ENCODE measurements around the gene GPN2. TPM values are rescaled to one million over a fixed set of nuclear protein-coding genes. Genes with fewer than 3 reads are reported as not detected.

GPN2 gene
- total and polyA plus RNA-seq, 5 donors from 2014 or later = 12.1 to 45.5 (median 21.9) TPM

DNA sequence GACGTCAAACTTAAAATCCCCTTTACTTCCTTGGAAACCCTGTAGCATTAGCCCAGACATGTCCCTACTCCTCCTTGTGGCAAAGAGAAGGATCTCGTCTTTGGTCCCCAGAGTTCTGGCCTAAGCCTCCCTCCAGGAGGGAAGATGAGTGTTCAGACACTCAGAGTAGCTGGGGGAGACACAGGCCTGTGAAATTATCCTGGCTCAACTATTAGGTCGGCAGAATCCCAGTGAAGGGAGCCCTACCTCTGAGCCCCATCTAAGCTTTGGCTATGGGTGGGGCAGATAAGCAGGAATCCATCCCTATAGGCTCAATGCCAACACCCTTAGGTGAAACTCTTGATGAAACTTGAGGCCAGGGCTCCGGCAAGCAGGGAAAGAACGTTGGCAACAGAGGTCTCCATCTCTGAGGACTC is 28.8 kb downstream of the GPN2 start:
- H3K4me3 ChIP-seq (ENCODE audit: low read depth, low read length) = no peak overlapping the region
- H3K4me1 ChIP-seq (ENCODE audit: control insufficient read depth, insufficient read depth, low read length, poor library complexity, severe bottlenecking) = peaks cover 21% of the 10 kb centered on the region
- Mint-ChIP-seq H3K27ac (peak overlapping the region in 1 of 3 donors; percentile 76), H3K9me3 (no peaks in the 10 kb centered on the region), H3K4me1 (peaks cover 0 to 33% (median 17%) of the 10 kb centered on the region in 4 donors), H3K36me3 (no peaks in the 10 kb centered on the region), H3K4me3 (peak overlapping the region in 2 of 4 donors; percentile 13 to 90), H3K27me3 (no peaks in the 10 kb centered on the region)
- no peaks in the 10 kb centered on the region for H3K9me3 ChIP-seq (ENCODE audit: control insufficient read depth in 2 of 2, low read length in 2 of 2)
- no peak overlapping the region for H3K27ac ChIP-seq (ENCODE audit: insufficient read depth, low read length, poor library complexity, severe bottlenecking)
- no peaks in the 10 kb centered on the region for H3K27me3 ChIP-seq (ENCODE audit: control insufficient read depth, insufficient read depth, low read length)
- H3K36me3 ChIP-seq (ENCODE audit: control insufficient read depth, insufficient read depth, low read length) = peaks cover 7% of the 10 kb centered on the region
- no peak for ATAC-seq (ENCODE audit: low read depth in 2 of 2)
- DNase-seq = no peak

DNA sequence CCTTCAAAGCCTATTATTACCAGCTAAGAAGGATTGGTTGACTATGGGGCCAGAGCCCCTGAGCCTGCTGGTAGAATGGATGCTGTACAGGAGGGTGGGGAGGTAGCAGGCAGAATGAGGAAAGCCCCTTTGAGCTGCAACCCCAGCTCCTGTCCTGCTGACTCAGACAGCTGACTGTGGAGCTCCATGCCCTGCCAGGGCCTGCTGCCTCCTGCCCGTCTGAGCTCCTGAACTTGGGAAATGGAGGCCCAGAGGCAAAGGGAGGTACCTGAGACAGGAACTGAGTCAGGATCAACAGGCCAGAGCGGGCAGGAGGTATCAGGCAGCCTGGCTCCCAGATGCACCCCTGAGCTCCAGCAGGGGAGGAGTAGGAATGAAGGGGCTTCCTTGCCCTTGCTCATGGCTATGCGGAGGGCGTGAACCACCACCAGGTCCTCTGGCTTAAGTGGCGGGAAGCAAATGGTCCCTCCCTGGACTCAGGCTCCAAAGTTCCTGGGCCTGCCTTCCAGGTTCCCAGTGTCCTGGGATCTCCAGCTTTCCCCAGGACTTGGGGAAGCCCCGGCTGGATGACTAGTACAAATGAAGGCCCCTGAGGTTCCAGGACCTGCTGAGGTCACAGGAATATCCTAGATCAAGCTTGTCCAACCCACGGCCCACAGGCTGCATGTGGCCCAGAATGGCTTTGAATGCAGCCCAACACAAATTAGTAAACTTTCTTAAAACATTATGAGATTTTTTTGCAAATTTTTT is 31.0 kb downstream of the GPN2 start:
- no peak overlapping the region for H3K4me3 ChIP-seq (ENCODE audit: low read depth, low read length)
- H3K4me1 Mint-ChIP-seq = peaks cover 0 to 18% (median 10%) of the 10 kb centered on the region in 4 donors
- H3K4me3 Mint-ChIP-seq = peak overlapping the region in 1 of 4 donors; percentile 63
- no peaks in the 10 kb centered on the region for H3K9me3 Mint-ChIP-seq
- H3K4me1 ChIP-seq (ENCODE audit: control insufficient read depth, insufficient read depth, low read length, poor library complexity, severe bottlenecking) = peaks cover 12% of the 10 kb centered on the region
- no peak overlapping the region for H3K27ac ChIP-seq (ENCODE audit: insufficient read depth, low read length, poor library complexity, severe bottlenecking)
- ATAC-seq (ENCODE audit: low read depth in 2 of 2) (no peak), DNase-seq (no peak)
- no peaks in the 10 kb centered on the region for H3K27me3 ChIP-seq (ENCODE audit: control insufficient read depth, insufficient read depth, low read length)
- no peaks in the 10 kb centered on the region for H3K9me3 ChIP-seq (ENCODE audit: control insufficient read depth in 2 of 2, low read length in 2 of 2)
- peaks cover 6% of the 10 kb centered on the region for H3K36me3 Mint-ChIP-seq
- no peaks in the 10 kb centered on the region for H3K27me3 Mint-ChIP-seq
- H3K27ac Mint-ChIP-seq = no peak overlapping the region
- peaks cover 28% of the 10 kb centered on the region for H3K36me3 ChIP-seq (ENCODE audit: control insufficient read depth, insufficient read depth, low read length)

DNA sequence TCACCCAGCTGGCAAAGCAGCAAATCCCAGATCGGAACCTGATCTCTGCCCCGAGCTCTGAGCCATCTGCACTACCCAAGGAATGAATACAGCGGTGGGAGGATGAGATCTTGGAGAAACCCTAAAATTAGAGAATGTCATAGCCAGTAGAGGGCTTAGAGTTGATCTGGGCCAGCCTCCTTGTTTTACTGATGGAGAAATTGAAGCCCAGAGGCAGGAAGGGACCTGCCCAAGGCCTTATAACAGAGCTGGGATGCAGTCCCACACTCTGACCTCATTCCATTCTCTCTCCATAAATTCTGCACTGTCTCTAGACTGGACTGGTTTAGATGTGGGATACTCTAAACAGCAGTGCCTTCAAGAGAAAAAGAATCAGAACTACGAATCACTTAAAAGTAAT is 31.9 kb downstream of the GPN2 start:
- no peak for DNase-seq
- Mint-ChIP-seq H3K36me3 (peaks cover 10% of the 10 kb centered on the region), H3K4me1 (peaks cover 0 to 10% (median 3%) of the 10 kb centered on the region in 4 donors), H3K4me3 (no peak overlapping the region), H3K27me3 (no peaks in the 10 kb centered on the region), H3K27ac (no peak overlapping the region), H3K9me3 (no peaks in the 10 kb centered on the region)
- Histone ChIP-seq H3K27me3 (ENCODE audit: control insufficient read depth, insufficient read depth, low read length) (no peaks in the 10 kb centered on the region), H3K4me1 (ENCODE audit: control insufficient read depth, insufficient read depth, low read length, poor library complexity, severe bottlenecking) (peaks cover 5% of the 10 kb centered on the region), H3K27ac (ENCODE audit: insufficient read depth, low read length, poor library complexity, severe bottlenecking) (no peak overlapping the region), H3K9me3 (ENCODE audit: control insufficient read depth in 2 of 2, low read length in 2 of 2) (no peaks in the 10 kb centered on the region), H3K4me3 (ENCODE audit: low read depth, low read length) (no peak overlapping the region), H3K36me3 (ENCODE audit: control insufficient read depth, insufficient read depth, low read length) (peaks cover 37% of the 10 kb centered on the region)
- no peak for ATAC-seq (ENCODE audit: low read depth in 2 of 2)

DNA sequence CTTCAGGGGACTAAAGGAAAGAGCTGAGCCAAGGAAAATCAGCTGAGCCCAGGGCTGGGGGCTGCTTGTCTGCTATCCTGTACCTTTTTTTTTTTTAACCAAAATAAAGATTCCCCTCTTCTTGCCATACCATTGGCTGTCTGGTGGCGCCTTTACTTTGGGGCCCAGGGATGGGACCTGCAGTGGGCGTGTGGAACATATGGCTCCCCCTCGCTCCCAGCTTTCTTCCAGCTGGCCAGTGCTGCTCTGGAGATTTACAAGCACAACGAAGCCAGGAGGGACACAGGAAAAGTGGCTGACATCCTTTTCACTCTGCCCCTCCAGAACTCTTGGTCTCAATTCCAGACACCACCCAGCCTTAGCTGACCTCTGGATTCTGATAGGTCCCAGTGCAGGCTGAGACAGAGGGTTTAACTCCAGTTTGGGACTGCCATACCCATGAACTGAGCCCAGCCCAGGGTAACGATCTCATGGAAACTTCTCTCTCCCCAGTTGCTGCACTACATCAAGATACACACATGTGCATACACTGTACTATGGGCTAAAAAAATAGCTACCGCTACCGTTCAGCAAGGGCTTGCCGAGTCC is 32.5 kb downstream of the GPN2 start:
- DNase-seq (no peak), ATAC-seq (ENCODE audit: low read depth in 2 of 2) (no peak)
- peaks cover 1% of the 10 kb centered on the region for H3K4me1 ChIP-seq (ENCODE audit: control insufficient read depth, insufficient read depth, low read length, poor library complexity, severe bottlenecking)
- Mint-ChIP-seq H3K4me1 (peaks cover 0 to 5% (median 3%) of the 10 kb centered on the region in 4 donors), H3K27me3 (no peaks in the 10 kb centered on the region), H3K27ac (no peak overlapping the region), H3K4me3 (no peak overlapping the region), H3K9me3 (no peaks in the 10 kb centered on the region), H3K36me3 (peaks cover 16% of the 10 kb centered on the region)
- H3K9me3 ChIP-seq (ENCODE audit: control insufficient read depth in 2 of 2, low read length in 2 of 2) = no peaks in the 10 kb centered on the region
- H3K27me3 ChIP-seq (ENCODE audit: control insufficient read depth, insufficient read depth, low read length) = no peaks in the 10 kb centered on the region
- H3K36me3 ChIP-seq (ENCODE audit: control insufficient read depth, insufficient read depth, low read length) = peaks cover 43% of the 10 kb centered on the region
- no peak overlapping the region for H3K27ac ChIP-seq (ENCODE audit: insufficient read depth, low read length, poor library complexity, severe bottlenecking)
- no peak overlapping the region for H3K4me3 ChIP-seq (ENCODE audit: low read depth, low read length)

DNA sequence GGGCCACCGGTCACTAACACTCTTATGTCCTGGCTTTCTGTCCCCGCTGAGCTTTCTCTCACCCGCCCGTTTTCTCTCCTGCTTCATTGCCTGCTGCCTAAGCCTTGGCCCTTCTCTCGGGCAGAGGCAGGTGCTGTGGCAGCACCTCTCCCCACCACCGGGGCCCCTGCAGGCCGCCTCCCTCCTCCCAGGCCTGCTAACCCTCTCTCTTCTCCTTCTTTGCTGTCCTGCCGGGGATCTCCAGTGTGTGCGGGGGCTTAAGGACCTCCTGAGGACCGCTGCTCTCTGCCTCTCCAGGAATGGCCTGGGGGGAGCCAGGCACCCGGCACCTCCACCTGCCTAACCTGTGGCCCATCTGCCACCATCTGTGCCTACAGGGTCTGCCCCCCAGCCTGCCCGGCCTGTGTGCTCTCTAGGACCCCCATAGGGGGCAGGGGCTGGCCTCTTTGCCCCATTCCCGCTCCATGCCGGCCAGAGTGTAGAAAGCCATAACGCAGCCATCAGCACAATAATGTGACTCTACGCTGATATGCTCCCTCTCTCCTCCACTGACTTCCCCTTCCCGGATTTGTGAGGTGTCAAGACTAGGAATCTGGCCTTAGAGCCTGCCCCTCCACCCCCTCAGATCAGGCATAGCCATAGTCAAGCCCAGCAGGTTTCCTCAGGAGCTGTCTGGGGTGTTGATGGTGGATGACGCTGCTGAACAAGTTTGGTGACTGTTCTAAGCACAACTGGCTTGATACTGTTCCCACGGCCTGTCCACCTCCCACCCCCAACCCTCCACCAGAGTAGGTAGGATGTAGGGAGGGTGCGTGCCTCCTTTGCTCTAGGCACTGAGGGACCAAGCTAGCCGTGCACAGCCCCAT is 33.2 kb downstream of the GPN2 start:
- H3K4me1 ChIP-seq (ENCODE audit: control insufficient read depth, insufficient read depth, low read length, poor library complexity, severe bottlenecking) = no peaks in the 10 kb centered on the region
- peaks cover 22% of the 10 kb centered on the region for H3K36me3 Mint-ChIP-seq
- no peak overlapping the region for H3K4me3 ChIP-seq (ENCODE audit: low read depth, low read length)
- peaks cover 0 to 2% (median 0%) of the 10 kb centered on the region in 4 donors for H3K4me1 Mint-ChIP-seq
- no peaks in the 10 kb centered on the region for H3K9me3 Mint-ChIP-seq
- ATAC-seq (ENCODE audit: low read depth in 2 of 2) (no peak), DNase-seq (no peak)
- H3K27ac Mint-ChIP-seq = peak overlapping the region in 1 of 3 donors; percentile 69
- no peak overlapping the region for H3K4me3 Mint-ChIP-seq
- peaks cover 51% of the 10 kb centered on the region for H3K36me3 ChIP-seq (ENCODE audit: control insufficient read depth, insufficient read depth, low read length)
- H3K9me3 ChIP-seq (ENCODE audit: control insufficient read depth in 2 of 2, low read length in 2 of 2) = no peaks in the 10 kb centered on the region
- H3K27me3 ChIP-seq (ENCODE audit: control insufficient read depth, insufficient read depth, low read length) = no peaks in the 10 kb centered on the region
- no peak overlapping the region for H3K27ac ChIP-seq (ENCODE audit: insufficient read depth, low read length, poor library complexity, severe bottlenecking)
- H3K27me3 Mint-ChIP-seq = no peaks in the 10 kb centered on the region

DNA sequence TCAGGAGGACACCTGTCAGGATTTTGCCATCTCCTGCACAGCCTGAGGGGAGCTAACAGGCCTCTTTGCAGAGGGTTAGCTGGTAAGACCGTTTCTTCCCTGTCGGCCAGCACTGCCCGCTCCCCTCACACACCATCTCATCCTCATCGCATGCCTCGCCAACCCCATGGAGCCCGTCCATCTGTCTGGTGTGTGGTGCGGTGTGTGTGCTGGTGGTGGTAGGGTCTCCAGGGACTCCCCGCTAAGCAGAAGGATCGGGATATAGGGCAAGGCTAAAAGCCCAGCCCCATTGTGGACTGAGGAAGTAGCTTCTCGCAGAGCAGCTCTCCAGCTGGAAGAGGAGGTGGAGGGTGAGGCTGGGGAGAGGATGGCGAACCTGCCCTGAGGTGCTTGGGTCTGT is 33.9 kb downstream of the GPN2 start:
- Mint-ChIP-seq H3K27me3 (no peaks in the 10 kb centered on the region), H3K4me1 (peaks cover 0 to 2% (median 0%) of the 10 kb centered on the region in 4 donors), H3K9me3 (no peaks in the 10 kb centered on the region), H3K36me3 (peaks cover 26% of the 10 kb centered on the region), H3K27ac (peak overlapping the region in 1 of 3 donors; percentile 65), H3K4me3 (no peak overlapping the region)
- Histone ChIP-seq H3K9me3 (ENCODE audit: control insufficient read depth in 2 of 2, low read length in 2 of 2) (no peaks in the 10 kb centered on the region), H3K36me3 (ENCODE audit: control insufficient read depth, insufficient read depth, low read length) (peaks cover 57% of the 10 kb centered on the region), H3K4me1 (ENCODE audit: control insufficient read depth, insufficient read depth, low read length, poor library complexity, severe bottlenecking) (no peaks in the 10 kb centered on the region), H3K27ac (ENCODE audit: insufficient read depth, low read length, poor library complexity, severe bottlenecking) (no peak overlapping the region), H3K27me3 (ENCODE audit: control insufficient read depth, insufficient read depth, low read length) (no peaks in the 10 kb centered on the region), H3K4me3 (ENCODE audit: low read depth, low read length) (no peak overlapping the region)
- ATAC-seq (ENCODE audit: low read depth in 2 of 2) (no peak), DNase-seq (no peak)

DNA sequence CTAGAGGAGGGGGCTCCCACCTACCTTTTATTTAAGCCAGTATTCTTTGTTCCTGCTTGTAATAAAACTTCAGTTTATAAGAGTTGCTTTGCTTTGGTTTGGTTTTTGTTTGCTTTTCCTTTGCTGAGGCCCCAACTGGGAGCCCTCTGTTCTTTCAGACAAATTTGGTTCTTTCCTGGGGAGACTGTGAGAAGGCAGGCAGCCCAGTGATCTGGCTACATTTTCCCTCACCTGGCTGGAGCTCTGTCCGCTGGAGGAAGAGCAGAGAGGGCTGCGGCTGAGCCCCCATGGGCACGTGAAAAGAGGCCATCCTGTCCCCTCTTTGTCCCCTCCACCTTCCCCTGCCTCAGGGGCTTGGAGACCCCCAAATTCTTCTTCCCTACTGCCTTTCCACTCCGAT is 34.4 kb downstream of the GPN2 start:
- H3K4me3 Mint-ChIP-seq = no peak overlapping the region
- H3K27me3 Mint-ChIP-seq = no peaks in the 10 kb centered on the region
- Histone ChIP-seq H3K36me3 (ENCODE audit: control insufficient read depth, insufficient read depth, low read length) (peaks cover 63% of the 10 kb centered on the region), H3K4me1 (ENCODE audit: control insufficient read depth, insufficient read depth, low read length, poor library complexity, severe bottlenecking) (no peaks in the 10 kb centered on the region), H3K27ac (ENCODE audit: insufficient read depth, low read length, poor library complexity, severe bottlenecking) (no peak overlapping the region), H3K27me3 (ENCODE audit: control insufficient read depth, insufficient read depth, low read length) (no peaks in the 10 kb centered on the region), H3K9me3 (ENCODE audit: control insufficient read depth in 2 of 2, low read length in 2 of 2) (no peaks in the 10 kb centered on the region), H3K4me3 (ENCODE audit: low read depth, low read length) (no peak overlapping the region)
- no peak for ATAC-seq (ENCODE audit: low read depth in 2 of 2)
- H3K36me3 Mint-ChIP-seq = peaks cover 26% of the 10 kb centered on the region
- no peaks in the 10 kb centered on the region for H3K9me3 Mint-ChIP-seq
- peaks cover 0 to 2% (median 0%) of the 10 kb centered on the region in 4 donors for H3K4me1 Mint-ChIP-seq
- H3K27ac Mint-ChIP-seq = peak overlapping the region in 1 of 3 donors; percentile 65
- DNase-seq = no peak

All from CD4-positive, CD25-positive, alpha-beta regulatory T cell (primary cell).